NOMO-1 treated with DMSO at 0.1 percent for 48 hours (cell line): Measurements from ENCODE around the gene RFX3.
A peak's percentile ranks its signal among the peaks of the same experiment; 100 is the strongest.

Experiments used
- DNase-seq: peaks from one replicate; lab custom pipeline; 2025; ENCODE audit not compliant: unreplicated experiment; lab: John Stamatoyannopoulos, UW

Gene RFX3

DNA sequence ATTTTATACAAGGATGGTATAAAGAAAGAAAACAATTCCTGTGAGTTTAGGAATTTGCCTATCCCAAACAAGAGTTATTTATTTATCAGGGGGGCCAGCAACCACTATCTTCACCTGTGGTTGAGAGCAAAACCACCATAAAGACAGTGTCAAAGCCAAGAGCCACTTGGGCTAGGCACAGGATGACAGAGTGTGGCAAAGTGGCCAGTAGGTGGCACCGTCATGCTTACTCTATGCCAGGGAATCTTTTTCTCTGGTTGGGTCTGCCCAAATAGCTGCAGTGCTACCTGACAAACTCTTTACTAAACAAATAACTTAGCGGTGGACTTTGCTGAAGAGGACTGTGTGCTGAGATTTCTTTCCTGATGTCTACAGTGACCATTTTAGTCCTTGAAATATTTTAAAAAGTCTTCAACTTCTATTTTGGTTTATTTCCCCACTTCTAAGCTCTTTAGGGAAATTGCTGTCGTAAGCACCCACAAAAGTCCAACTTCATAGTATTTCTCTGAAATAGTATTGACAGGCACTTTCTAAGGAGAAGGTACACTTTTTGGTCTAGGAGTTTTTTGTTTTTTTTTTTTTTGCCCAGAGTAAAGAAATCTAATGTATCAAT is 285.0 kb downstream of the RFX3 start:
- DNase-seq, result peak; percentile 47

DNA sequence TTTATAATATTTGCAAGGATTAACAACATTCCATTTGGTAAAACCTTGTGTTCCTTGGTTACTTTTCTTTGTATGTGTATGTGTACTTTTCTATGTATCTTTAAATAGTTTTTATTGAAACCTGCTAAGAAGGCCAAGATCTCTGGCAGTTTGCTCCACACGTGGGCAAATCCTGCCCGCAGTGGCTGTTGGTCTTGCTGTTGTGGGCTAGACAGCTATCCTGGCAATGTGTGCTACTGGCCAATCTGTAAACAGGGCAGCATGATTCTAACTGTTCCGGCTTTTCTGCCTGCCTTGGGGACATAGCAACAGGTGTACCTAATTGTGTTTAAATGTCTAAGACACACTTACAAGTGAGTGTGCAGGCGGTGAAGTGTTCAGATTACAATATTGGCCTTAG is 286.6 kb downstream of the RFX3 start:
- no peak for DNase-seq

DNA sequence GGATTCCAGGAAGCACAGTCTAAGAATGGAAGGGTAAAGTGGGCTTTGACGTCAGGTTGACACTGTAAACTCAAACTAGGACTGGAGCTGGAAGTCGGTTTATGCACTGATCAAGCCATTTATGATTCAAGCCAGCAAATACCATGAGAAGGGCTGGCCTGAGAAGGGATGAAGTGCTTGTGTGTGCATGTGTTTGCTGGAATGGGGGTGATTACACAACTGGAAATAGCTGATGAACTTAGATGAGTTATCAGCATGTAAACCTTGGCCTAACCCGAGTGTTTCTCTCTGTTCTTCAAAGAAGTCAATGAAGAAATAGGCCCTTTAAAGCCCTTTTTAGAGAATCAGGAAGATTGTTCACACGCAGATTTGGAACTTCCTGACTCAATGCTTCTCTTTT is 287.6 kb downstream of the RFX3 start:
- DNase-seq, result no peak

DNA sequence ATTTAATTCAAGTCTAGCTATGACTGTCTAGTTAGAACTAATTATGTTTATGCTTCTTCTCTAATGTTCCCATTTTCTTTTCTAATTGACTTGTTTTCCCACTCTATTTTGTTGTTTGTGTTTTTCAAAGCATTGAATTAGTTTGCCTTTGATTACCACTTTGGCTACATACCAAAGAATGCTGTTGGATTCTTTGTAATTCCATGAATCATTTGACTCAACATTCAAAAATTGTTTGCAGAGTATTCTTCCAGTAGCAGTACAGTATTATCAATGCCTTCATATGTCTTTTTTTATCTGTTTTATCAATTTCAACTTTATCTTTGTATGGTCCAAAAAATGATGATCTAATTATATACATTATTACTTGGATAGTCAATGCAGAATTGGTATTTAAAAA is 288.7 kb downstream of the RFX3 start:
- DNase-seq, result no peak

DNA sequence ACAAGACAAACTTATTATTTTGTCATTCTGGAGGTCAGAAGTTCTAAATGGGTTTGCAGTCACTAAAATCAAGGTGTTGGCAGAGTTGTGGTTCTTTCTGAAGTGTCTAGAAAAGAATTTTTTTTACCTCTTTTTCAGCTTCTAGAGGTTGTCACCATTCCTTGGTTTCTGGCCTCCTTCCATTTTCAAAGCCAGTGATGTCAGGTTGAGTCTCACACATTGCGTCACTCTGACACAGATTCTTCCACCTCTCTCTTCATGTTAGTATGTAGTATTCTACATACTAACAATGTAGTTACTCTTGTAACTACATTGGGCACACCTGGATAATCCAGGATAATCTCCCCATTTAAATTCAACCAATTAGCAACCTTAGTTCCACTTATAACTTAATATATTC is 290.3 kb downstream of the RFX3 start:
- no peak for DNase-seq

DNA sequence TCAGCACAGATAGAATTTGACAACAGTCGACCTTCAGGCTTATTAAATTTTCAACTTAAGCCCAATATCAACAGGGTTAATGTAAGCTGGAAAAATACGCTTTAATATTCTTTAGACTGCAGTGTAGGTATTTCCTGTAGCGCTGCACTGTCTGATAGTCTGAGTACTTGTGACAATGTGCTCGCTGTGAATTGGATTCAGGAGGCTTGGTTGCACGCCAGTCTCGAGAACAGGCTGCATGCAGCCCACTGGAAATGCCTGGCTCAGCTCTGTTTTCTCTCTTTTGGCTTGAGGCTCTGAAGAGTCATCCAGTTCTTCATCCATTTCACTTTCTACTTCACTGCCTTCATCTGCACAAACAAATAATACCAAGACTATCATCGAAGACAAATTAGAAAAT is 300.9 kb downstream of the RFX3 start:
- no peak for DNase-seq

DNA sequence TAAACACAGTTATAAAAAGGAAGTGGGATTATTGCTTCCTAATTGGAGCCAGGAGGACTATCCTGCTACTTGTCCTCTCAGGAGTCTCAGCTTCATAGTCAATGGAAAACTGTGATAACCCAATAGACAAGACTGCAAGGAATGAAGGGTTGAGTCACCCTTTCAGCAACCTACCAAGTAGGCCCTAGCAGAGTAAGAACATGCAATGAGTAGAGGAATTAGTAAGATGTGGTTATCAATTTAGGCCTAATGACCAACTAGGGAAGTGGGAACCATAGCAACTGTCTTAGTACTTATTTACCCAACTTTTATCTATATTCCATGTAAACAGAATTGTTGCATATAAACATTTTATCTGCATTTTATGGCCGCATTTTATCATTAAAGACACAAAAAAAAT is 310.1 kb downstream of the RFX3 start:
- DNase-seq, result no peak

DNA sequence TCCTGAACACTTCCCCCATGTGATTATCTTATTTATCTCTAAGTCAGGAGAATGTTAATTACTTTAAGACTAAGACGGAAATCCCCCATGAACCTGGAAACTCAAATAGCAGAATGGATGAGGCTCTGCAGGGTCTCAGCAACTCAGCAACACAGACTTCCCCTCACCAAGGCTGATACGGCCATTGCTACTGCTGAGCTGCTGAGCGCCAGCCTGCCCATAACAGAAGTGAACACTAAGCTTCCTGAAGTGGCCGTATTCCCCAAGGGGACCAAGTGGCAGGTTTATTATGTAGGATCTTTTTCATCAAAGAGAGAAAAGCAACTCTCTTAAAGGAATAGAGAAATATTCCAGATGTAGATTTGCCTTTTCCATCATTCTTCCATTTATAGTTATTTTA is 311.1 kb downstream of the RFX3 start:
- no peak for DNase-seq

DNA sequence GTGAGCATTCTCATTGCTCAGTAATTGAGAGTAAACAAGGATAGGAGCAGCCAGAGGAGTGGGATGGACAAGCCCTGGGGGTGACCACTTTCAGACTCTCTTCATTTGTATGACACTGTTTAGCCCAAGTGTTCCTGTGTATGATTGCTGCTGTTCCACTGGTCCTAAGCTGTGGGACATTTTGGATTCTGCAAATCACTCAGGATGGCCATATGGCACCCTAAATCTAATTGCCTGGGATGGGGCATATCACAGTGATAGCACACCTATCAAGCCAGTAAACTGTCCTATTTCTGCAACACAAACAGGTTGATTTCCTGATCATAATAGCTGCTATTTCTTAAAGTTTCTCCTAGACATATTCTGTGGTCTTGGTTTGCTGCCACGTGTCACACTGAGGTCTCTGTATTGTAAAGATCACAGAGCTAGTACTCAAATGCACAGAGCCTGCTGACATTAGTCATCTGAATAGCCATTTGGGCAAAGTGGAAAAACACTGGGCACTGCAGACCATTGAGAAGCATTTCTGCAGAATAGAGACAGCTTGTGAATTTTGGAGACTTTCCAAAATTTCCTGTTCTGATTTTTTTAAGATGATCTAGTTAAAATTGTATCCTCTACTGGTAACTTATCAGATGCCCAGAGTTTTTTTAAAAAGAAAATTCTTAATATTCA is 320.2 kb downstream of the RFX3 start:
- no peak for DNase-seq

DNA sequence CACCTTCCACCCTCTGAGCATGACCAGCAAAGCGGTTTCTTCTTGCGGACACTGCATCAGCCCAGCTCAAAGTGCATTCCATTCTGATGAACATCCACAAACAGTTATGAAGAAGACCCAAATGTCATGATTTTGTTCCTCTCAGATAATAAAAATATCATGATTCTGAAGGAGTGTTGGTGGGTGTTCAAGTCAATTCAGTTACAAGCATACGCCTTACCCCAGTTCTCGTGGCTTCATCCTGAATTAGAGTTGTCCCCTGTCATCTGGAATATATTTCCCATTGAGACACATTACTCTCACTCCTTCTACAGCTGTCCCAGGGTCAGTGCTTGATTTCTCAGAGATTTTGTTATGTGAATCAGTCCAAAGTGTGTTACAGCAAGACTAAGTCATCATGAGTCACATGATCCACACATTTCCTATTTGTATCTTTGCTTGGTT is 325.4 kb downstream of the RFX3 start:
- no peak for DNase-seq

DNA sequence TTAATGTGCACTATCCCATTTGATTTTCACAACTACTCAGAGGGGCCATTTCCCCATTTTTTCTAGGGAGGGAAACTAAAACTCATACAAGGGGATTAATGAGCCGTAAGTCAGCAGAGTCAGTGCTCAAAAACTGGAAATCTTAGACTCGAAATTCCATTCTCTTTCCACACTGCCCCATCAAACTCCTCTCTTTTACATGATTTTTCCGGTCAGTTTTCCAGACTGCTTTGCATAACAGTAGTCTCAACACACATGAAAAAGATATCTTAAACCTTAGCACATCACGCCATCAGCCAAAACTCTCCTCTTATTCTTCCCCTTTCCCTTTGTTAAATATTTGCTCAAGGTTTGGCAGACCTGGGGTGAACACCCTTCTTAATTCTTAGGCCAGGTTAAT is 332.0 kb downstream of the RFX3 start:
- no peak for DNase-seq

DNA sequence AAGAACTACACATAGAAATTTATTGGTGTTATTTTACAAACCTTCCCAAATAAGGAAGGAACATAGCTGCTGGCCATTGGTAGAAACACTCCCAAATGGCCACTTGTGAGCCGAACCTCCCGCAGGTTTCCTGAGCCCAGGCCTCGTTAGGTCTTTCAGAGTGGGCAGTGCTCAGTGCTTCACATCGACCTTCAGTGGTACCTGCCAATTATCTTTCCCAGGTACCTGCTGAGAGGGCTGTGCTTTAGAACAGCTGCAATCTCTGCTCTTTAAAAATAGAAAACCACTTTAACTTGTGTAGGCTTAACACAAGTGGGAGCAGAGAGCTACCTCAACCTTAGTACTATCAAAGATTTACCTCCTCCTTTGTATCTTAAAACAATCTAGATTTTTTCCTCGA is 334.1 kb downstream of the RFX3 start:
- no peak for DNase-seq

DNA sequence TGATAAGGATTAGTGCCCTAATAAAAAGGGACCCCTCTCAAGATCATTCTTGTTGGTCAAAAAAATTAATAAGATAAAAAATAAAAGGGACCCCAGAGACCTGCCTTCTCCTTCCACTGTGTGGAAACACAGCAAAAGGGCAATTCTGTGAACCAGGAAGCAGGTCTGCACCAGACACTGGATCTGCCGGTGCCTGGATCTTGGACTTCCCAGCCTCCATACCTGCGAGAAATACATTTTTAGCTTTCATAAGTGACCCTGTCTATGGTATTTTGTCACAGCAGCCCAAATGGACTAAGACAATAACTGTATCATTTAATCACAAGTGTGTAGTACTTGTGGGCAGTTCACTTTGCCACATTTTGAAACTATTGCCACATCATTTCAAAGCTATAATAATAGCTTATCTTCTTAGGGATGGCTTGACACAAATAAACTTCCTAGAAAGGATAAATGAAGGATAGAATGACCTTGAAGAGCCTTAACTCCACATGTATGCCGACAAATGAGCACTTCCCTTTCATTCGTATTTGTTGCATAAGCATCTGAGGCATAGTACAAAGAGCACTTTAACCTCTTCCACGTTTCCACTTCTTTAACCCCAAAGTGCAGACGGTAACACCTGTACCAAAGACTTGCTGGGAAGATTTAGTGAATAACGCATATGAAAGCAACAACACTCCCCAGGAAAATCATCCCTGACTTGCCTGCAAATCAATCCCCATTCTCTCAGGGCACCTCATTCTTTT is 336.5 kb downstream of the RFX3 start:
- no peak for DNase-seq

DNA sequence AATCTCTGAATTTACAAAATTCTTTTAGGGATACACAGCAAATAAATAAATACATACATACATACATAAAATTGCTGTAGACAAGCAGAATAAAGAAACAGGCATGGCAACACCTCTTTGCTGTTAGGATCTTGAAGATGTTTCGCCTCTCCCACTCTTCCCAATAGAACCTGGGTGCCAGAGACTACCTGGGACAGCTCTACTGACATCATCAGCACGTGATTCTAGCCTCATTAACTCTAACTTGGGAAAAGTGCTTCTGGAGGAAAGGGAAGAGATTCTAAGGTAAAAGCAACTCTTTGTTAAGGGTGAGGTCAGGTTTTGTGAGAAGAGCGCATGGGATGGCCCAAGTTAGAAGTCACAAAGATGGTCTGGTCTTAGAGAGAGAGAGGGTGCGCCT is 339.1 kb downstream of the RFX3 start:
- DNase-seq, result no peak

DNA sequence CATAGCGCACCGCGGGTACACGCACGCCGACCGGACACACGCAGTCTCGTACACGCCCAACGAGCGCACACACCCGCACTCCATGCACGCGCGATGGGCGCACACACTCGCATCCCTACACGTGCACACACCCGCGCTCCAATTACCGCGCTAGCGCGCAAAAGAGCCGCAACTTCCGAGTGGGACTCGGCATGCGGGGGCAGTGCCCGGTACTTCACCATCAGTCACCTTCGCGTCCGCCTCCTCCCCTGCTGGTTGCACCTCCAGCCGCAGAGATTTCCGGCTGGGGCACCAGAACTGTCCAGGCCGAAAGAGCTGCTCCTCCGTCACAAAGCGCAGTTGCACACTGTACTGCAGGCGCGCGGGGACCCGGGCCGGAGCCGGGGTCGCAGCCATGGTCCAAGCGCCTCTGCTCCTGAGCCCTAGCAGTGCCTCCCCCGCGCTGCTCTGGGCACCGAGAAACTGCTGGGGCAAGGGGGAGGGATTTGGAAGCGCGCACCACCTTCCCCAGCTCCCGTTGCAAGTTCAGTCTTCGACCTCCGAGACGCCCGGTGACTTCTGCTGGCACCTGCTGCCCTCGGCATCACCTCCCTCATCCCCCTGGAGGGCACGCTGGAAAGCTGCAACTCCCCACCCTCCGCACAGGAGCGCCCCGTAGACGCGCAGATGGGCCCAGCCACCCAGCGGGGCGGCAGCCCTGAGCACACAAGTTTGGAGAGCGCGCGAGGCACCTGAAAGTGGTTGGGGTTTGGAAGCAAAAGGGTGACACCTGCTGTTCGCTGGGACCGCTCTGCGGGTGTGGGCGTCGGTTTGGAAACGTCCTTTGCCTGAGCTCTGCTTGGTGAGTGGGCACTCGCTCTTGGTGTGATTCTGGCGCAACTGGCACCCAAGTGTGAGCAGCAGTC is 344.5 kb downstream of the RFX3 start:
- no peak for DNase-seq

DNA sequence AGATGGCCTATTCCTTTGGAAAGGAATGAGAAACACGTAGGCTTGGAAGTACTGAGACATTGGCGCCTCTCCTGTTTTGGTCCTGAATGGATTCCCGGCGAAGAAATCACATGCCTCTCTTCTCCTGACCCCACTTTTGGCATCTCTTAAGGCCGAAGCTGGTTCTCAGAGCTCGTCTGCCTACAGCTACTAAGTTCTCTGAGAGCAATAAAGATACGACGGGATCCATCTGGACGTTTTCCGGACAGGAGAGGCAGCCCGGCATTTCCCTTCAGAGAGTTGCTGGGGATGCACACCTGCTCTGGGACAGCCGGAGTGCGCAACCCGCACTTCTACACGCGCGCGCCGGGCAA is 345.1 kb downstream of the RFX3 start:
- DNase-seq, result no peak

DNA sequence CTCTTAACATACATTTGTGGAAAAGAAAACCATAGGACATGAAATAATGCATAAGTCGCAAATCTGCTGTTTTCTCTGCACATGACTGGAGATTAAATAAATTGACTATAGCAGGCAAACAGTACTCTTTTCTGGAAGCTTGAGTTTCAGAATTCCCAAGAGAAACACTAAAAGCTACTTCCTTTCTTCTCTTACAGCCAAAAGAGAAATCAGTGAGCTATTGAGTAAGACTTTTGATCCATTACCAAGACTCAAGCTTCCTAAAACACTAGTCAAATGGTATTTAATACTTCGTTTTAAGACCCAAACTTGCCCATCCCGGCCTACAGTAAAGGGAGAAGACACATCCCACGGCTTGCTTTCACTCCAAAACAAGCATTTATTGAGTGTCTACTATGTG is 346.1 kb downstream of the RFX3 start:
- no peak for DNase-seq

DNA sequence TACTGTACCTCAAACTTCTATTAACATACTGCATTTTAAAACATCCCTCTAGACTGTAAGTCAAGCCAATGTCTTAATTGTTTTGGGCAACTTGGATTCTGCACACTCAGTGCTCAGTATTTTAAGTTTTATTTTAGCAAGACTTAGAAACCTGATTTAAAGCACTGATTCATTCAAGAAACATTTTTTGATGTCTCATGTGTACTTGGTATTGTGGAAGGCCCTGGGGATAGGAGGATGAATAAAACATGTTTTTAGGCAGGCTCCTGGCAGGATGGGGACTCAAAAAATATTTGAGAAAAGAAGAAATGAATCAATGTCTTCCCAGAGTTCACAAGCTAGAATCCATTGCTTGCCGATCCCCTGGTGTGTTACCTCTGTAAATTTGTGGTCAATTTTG is 347.9 kb downstream of the RFX3 start:
- no peak for DNase-seq

DNA sequence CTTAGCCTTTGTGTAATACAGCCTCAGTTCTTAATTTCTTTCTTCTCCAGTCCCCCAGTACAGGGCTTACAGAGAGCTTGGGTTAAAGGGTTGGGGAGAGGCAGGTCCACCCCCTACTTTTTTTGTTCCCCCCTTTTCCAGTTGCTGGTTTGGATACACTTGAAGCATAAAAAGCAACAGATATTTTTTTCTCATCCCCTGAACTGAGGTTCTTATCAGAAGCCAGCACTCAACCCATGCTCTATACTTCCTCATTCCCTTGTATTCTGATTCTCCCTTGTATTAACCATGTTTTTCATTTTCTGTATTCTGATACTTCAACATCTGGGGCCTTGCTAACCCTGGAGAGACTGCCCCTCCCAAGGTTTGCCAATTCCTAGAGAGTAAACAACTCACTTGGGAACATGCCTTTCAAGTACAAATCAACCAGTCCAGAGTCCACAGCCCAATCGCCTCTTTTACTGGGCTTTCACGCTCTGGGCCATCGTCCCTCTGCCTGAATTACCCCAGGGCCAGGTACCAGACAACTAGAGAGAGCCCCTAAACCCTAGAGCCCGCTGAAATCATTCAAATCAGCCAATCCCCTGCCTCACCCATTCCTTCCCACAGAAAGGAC is 348.5 kb downstream of the RFX3 start:
- no peak for DNase-seq

DNA sequence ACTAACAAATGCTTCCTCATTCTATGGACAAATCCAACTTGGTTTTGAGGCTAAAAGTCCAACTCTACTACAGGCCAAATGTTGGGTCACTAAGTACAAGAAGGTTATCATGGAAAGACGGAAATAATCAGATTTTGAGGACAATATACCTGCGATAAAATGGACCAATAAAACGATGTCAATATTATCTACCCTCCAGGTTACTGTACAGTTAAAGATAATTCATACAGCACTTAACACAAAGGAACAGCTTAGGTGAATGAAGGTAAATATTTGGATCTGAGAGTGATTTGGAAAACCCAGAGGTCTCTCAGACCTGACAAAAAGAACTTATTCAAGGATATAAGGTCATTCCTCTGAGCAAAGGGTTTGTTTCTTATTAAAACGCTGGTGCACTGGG is 352.4 kb downstream of the RFX3 start:
- DNase-seq, result no peak

DNA sequence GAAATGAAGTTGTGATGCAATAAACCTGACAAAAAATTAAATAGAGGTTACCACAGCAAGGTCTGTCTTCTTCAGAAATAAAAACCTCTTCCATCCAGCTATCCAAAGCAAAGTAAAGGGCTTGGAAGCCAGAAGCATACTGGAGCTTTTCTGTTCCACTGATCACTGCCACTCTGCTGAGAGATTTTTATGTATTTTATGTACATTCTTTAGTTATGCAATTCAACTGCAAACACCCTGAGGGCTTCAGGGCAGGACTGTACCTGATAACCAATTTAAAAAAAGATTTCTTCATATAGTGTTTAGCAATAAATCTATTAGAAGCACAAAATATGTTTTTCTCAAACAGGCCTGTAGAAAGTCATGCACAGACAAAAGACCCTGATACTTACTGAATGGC is 355.0 kb downstream of the RFX3 start:
- DNase-seq, result no peak
